Transverse colon (tissue), 3 donors: ENCODE measurements around the gene SPAG4.

Source experiments
- EP300 ChIP-seq: sonication (generic); formaldehyde crosslinking; IDR thresholded peaks from one replicate; pipeline ENCODE4 v1.6.1; 2017; ENCODE audit warnings: antibody characterized with exemption, low read depth
- POLR2A ChIP-seq: fragments of 450-650 bp; IDR thresholded peaks from one replicate; pipeline ENCODE4 v1.6.1; 2016; ENCODE audit warnings: antibody characterized with exemption, mild to moderate bottlenecking, moderate library complexity
- TF ChIP-seq, protein P1 (sequence below), 5 experiments: fragments of 200-600 bp in 3 of 5; fragments of 450-650 bp in 2 of 5; sonication (generic) in 3 of 5; IDR thresholded peaks; 1 replicate in 2 of 5; 2 replicates in 3 of 5; pipeline ENCODE4 v1.5.1; 2016 to 2017; ENCODE audit warnings: antibody characterized with exemption in 5 of 5, inconsistent platforms in 3 of 5, mild to moderate bottlenecking in 2 of 5, moderate library complexity in 1 of 5

DNA sequence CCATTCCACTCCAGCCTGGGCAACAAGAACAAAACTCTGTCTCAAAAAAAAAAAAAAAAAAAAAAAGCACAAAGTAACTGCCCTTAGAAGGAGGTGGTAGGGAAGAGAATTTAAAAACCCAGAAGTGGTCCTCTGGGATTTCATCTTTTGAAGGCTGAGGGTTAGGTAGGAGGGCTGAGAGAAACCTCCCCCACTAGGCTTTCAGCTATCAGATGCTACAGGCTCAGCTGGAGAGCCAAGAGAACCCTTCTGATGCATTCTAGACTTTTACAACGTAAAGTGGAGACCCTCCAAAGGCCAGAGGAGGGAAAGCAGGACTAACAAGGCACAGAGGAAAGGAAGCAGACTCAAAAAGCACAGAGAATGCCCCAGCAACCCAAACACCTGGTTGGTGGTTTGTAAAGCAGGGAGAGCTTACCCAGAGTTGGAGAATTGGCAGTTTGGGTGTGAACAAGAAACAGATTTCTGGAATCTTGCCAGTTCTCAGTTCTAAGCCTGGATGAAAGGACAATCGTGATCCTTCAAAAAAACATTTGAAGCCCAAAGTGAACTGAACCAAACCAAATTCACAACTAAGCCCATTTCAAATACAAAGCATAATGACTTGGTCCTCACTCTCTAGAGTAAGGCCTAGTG lies 23.2 kb upstream of the SPAG4 start:
- TF ChIP-seq, protein P1, sequence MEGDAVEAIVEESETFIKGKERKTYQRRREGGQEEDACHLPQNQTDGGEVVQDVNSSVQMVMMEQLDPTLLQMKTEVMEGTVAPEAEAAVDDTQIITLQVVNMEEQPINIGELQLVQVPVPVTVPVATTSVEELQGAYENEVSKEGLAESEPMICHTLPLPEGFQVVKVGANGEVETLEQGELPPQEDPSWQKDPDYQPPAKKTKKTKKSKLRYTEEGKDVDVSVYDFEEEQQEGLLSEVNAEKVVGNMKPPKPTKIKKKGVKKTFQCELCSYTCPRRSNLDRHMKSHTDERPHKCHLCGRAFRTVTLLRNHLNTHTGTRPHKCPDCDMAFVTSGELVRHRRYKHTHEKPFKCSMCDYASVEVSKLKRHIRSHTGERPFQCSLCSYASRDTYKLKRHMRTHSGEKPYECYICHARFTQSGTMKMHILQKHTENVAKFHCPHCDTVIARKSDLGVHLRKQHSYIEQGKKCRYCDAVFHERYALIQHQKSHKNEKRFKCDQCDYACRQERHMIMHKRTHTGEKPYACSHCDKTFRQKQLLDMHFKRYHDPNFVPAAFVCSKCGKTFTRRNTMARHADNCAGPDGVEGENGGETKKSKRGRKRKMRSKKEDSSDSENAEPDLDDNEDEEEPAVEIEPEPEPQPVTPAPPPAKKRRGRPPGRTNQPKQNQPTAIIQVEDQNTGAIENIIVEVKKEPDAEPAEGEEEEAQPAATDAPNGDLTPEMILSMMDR (IDR thresholded peaks at IDR 0.05): no peak
- TF ChIP-seq POLR2A (no peak), EP300 (no peak)
